Fibroblast of lung (primary cell): Measurements from ENCODE around the gene DRC7. TPM values are rescaled to one million over a fixed set of nuclear protein-coding genes. Genes with fewer than 3 reads are reported as not detected.

ENCODE experiments used
- DNase-seq, 2 donors: peaks; one replicate each; pipeline versions ENCODE4 v3.0.0 to v3.0.0-alpha.2; 2010; ENCODE audit warnings: low read depth in 2 of 2
- H2AFZ ChIP-seq: 2 replicates; pipeline ENCODE4 v1.5.1; 2012; ENCODE audit warnings: low read length, control low read depth, inconsistent platforms
- H3K27ac ChIP-seq: 2 replicates; pipeline ENCODE4 v1.5.1; 2011; ENCODE audit warnings: low read length, control low read depth; ENCODE audit not compliant: insufficient read depth
- H3K27me3 ChIP-seq: 2 replicates; pipeline ENCODE4 v1.5.1; 2011; ENCODE audit warnings: mild to moderate bottlenecking, low read length; ENCODE audit not compliant: control insufficient read depth, insufficient read depth
- H3K36me3 ChIP-seq: 2 replicates; pipeline ENCODE4 v1.5.1; 2011; ENCODE audit warnings: low read length; ENCODE audit not compliant: control insufficient read depth, insufficient read depth
- H3K4me1 ChIP-seq: 2 replicates; pipeline ENCODE4 v1.5.1; 2011; ENCODE audit warnings: low read length; ENCODE audit not compliant: control insufficient read depth, insufficient read depth; ENCODE audit errors: extremely low read depth
- H3K4me2 ChIP-seq: 2 replicates; pipeline ENCODE4 v1.5.1; 2011; ENCODE audit warnings: low read length, control low read depth; ENCODE audit not compliant: insufficient read depth; ENCODE audit errors: extremely low read depth
- H3K4me3 ChIP-seq, 4 experiments: fragments of 200-600 bp in 1 of 4; sonication (generic) in 1 of 4; replicated peaks in 1 of 4; 2 replicates each; pipeline ENCODE4 v1.5.1; 2011 to 2016; ENCODE audit warnings: low read length in 4 of 4, low read depth in 3 of 4, mild to moderate bottlenecking in 3 of 4, control low read depth in 2 of 4, inconsistent platforms in 1 of 4, mixed read lengths in 1 of 4; ENCODE audit not compliant: insufficient read depth in 1 of 4; ENCODE audit errors: control extremely low read depth in 1 of 4
- H3K79me2 ChIP-seq: 2 replicates; pipeline ENCODE4 v1.5.1; 2012; ENCODE audit warnings: mild to moderate bottlenecking, low read length, inconsistent platforms; ENCODE audit not compliant: control insufficient read depth, insufficient read depth
- H3K9ac ChIP-seq: 2 replicates; pipeline ENCODE4 v1.5.1; 2011; ENCODE audit warnings: mild to moderate bottlenecking, low read length, control low read depth; ENCODE audit not compliant: insufficient read depth
- H3K9me3 ChIP-seq: 2 replicates; pipeline ENCODE4 v1.5.1; 2012; ENCODE audit warnings: low read depth, low read length; ENCODE audit not compliant: control insufficient read depth, insufficient read depth
- H4K20me1 ChIP-seq: 2 replicates; pipeline ENCODE4 v1.5.1; 2011; ENCODE audit warnings: low read length; ENCODE audit not compliant: control insufficient read depth, insufficient read depth; ENCODE audit errors: extremely low read depth
- EZH2 ChIP-seq: IDR thresholded peaks from 2 replicates; pipeline ENCODE4 v1.5.1; 2012; ENCODE audit warnings: low read length, control low read depth, mild to moderate bottlenecking; ENCODE audit errors: missing control alignments
- polyA plus RNA-seq, 2 donors: library from polyadenylated mRNA; depleted of rRNA in 1 of 2; stranded (reverse) in 1 of 2; unstranded in 1 of 2; fragments of >200 nt; gene quantifications; 2 replicates each; pipeline ENCODE4 v1.2.1, GENCODE V29; 2011 to 2012; ENCODE audit warnings: missing spikeins in 1 of 2
- total RNA-seq: library from RNA; depleted of rRNA; stranded (reverse); fragments of >200 nt; gene quantifications from 2 replicates; pipeline ENCODE4 v1.2.1, GENCODE V29; 2014
- TF ChIP-seq, protein P1 (sequence below), 2 donors: IDR thresholded peaks in 1 of 2; conservative IDR thresholded peaks in 1 of 2; 1 replicate in 1 of 2; 2 replicates in 1 of 2; pipeline ENCODE4 v1.5.1; 2011 to 2012; ENCODE audit warnings: low read length in 2 of 2, control low read depth in 1 of 2, inconsistent platforms in 1 of 2, low read depth in 1 of 2, mild to moderate bottlenecking in 1 of 2

The DRC7 gene
- total and polyA plus RNA-seq, 2 donors (not counting 1 experiment from before 2014, with no cell fraction given), result not detected

DNA sequence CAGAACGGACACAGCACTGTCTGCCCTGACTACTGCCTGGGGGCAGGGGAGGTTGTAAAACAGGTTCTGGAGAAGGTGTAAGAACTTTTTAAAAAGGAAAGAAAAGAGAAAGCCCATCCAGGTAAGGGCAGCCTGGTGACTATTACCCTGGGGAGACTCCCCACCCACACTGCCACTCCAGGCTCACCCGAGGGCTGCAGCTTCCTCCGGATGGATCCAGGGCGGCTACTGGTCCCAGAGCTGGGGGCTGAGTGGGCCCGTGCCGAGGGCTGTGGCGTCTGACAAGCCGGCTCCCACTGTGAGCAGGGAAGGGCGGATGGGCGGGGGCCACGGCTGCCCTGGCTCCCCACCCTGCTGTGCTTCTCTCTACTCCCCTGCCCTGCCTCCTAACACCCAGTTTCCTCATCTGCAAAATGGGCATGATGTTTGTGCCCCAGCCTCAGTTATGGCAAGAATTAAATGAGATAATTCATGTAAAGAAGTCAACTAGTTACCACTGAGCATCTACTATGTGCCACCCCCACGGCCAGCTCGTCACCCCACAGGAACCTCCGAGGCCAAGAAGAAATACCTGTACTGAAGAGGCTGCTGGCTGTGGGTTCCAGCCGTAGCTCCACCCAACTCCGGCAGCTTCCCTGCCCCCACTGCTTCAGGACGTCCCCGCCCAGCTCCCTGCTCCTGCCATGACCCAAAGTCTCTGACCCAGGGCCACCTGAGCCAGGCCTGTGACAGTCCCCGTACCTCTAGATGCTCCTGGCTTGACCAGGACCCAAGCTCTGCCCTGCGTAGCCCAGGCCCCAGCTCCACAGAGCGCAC lies 65.1 kb downstream of the DRC7 start:
- Histone ChIP-seq H3K4me1 (peaks cover 7% of the 10 kb centered on the region), H3K79me2 (no peaks in the 10 kb centered on the region), H3K4me2 (no peak overlapping the region), H3K4me3 (no peak overlapping the region), H3K9me3 (no peaks in the 10 kb centered on the region), H3K27me3 (no peaks in the 10 kb centered on the region), H4K20me1 (no peaks in the 10 kb centered on the region), H3K36me3 (peaks cover 19% of the 10 kb centered on the region), H3K9ac (no peak overlapping the region), H3K27ac (no peak overlapping the region), H2AFZ (no peak overlapping the region)
- TF ChIP-seq, protein P1, sequence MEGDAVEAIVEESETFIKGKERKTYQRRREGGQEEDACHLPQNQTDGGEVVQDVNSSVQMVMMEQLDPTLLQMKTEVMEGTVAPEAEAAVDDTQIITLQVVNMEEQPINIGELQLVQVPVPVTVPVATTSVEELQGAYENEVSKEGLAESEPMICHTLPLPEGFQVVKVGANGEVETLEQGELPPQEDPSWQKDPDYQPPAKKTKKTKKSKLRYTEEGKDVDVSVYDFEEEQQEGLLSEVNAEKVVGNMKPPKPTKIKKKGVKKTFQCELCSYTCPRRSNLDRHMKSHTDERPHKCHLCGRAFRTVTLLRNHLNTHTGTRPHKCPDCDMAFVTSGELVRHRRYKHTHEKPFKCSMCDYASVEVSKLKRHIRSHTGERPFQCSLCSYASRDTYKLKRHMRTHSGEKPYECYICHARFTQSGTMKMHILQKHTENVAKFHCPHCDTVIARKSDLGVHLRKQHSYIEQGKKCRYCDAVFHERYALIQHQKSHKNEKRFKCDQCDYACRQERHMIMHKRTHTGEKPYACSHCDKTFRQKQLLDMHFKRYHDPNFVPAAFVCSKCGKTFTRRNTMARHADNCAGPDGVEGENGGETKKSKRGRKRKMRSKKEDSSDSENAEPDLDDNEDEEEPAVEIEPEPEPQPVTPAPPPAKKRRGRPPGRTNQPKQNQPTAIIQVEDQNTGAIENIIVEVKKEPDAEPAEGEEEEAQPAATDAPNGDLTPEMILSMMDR (conservative IDR thresholded peaks at IDR 0.05 in 1 of 2, IDR thresholded peaks at IDR 0.05 in 1 of 2; ENCODE audit: low read depth in 1 of 2, low read length in 2 of 2), result no peak
- TF ChIP-seq EZH2, result no peak
- no peak for DNase-seq

DNA sequence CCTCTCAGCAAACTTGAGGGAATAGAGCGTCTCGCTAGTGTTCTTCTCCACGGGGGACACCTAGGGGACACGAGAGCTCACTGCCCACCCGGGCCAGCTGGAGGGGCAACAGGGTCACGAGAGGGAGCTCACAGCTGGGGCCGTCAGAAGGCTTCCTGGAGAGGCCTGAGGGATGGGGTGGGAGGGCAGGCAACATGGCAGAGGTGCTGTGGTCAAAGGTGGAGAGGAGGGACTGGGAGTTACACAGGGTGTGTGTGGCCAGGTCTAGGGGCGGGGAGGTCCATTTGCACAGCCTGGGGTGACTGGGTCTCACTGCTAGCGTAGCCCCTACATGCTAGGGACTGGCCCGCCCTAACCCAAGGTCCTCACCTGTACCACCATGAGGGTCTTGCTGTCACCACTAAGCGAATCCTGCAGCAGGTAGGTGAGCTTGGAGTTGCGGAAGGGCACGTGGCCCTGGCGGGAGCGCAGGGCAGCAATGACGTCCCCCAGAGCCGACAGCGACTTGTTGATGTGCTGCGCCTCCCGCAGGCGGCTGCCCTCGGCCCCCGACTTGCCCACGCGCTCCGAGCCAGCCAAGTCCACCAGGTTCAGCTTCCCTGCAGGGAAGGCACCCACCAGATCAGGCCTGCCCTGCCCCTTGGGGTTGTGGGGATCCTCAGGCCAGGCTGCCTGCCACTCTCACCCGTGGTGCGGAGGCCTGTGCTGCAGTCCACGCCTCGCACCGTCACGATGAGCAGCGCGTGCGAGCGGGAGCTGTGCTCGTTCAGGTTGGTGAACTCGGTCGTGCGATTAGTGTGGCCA lies 66.0 kb downstream of the DRC7 start:
- Histone ChIP-seq H2AFZ (no peak overlapping the region), H3K4me2 (no peak overlapping the region), H3K27me3 (no peaks in the 10 kb centered on the region), H3K36me3 (peaks cover 17% of the 10 kb centered on the region), H3K27ac (no peak overlapping the region), H3K79me2 (no peaks in the 10 kb centered on the region), H3K4me1 (peaks cover 7% of the 10 kb centered on the region), H4K20me1 (no peaks in the 10 kb centered on the region), H3K4me3 (no peak overlapping the region), H3K9ac (no peak overlapping the region), H3K9me3 (no peaks in the 10 kb centered on the region)
- no peak for TF ChIP-seq EZH2
- DNase-seq, result no peak

DNA sequence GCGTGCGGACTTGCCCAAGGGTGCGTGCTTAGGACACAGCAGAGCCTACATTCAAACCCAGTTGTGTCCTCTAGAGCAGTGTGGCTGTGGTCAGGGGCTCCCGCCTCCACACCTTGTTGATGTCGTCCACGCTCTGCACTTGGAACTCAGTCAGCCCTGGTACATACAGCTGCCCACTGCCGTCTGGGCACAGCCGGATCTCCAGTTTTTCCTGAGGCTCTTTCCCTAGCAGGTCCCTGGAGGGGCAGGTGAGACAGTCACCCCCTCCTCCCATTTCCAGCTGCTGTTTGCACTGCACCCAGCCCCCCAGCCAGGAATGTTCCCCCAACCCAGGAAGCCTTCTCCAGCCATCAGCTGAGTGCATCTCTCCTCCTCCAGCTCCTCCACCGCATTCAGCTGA lies 66.7 kb downstream of the DRC7 start:
- Histone ChIP-seq H3K9ac (no peak overlapping the region), H2AFZ (no peak overlapping the region), H3K9me3 (no peaks in the 10 kb centered on the region), H3K4me1 (peaks cover 7% of the 10 kb centered on the region), H3K27ac (no peak overlapping the region), H3K36me3 (peaks cover 18% of the 10 kb centered on the region), H3K27me3 (no peaks in the 10 kb centered on the region), H3K4me3 (no peak overlapping the region), H3K79me2 (no peaks in the 10 kb centered on the region), H3K4me2 (no peak overlapping the region), H4K20me1 (no peaks in the 10 kb centered on the region)
- TF ChIP-seq, protein P1 (conservative IDR thresholded peaks at IDR 0.05 in 1 of 2, IDR thresholded peaks at IDR 0.05 in 1 of 2; ENCODE audit: low read depth in 1 of 2, low read length in 2 of 2), result no peak
- no peak for TF ChIP-seq EZH2
- DNase-seq, result no peak
